ENCODE measurements around the gene KNSTRN. TPM values are rescaled to one million over a fixed set of nuclear protein-coding genes. Genes with fewer than 3 reads are reported as not detected.

Gene KNSTRN
- total RNA-seq, 1 donor from 2014 or later, result 15.7 TPM

DNA sequence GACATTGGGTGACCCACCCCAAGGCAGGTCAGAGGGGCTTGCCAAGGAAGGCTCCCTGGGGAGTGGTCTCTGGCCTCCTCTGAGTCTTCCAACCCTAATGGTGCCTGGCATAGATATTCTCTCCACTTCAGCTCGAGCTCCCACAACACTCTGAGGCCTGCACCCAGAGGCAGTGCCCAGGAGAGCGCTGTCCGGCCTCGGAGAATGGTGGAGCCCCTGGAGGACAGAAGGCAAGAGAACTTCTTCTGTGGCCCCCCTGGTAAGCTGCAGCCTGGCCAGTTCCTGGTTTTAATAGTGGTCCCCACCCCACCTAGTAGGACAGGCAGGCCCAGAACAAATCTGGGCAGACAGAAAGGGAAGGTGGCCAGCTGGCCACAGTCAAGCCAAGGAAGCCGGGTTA, 17.5 kb upstream of the KNSTRN start:
- H3K4me3 ChIP-seq (ENCODE audit: low read length in 3 of 3), result no peak overlapping the region
- H3K9ac ChIP-seq (ENCODE audit: low read depth in 1 of 3, low read length in 3 of 3), result no peak overlapping the region
- H3K27me3 ChIP-seq (ENCODE audit: control insufficient read depth in 3 of 3, insufficient read depth in 3 of 3, low read length in 3 of 3), result no peaks in the 10 kb centered on the region
- H3K4me1 ChIP-seq (ENCODE audit: control insufficient read depth in 3 of 3, insufficient read depth in 3 of 3, low read length in 3 of 3), result peaks cover 19 to 33% (median 32%) of the 10 kb centered on the region in 3 donors
- H3K27ac ChIP-seq (ENCODE audit: low read depth, low read length), result no peak overlapping the region
- H3K9me3 ChIP-seq (ENCODE audit: control insufficient read depth in 3 of 3, low read length in 3 of 3), result no peaks in the 10 kb centered on the region
- H3K36me3 ChIP-seq (ENCODE audit: control insufficient read depth in 3 of 3, insufficient read depth in 3 of 3, low read length in 3 of 3), result no peaks in the 10 kb centered on the region

- Histone ChIP-seq H3K4me1 (ENCODE audit: control insufficient read depth in 3 of 3, insufficient read depth in 3 of 3, low read length in 3 of 3) (peaks cover 19 to 33% (median 32%) of the 10 kb centered on the region in 3 donors), H3K27me3 (ENCODE audit: control insufficient read depth in 3 of 3, insufficient read depth in 3 of 3, low read length in 3 of 3) (no peaks in the 10 kb centered on the region), H3K4me3 (ENCODE audit: low read length in 3 of 3) (no peak overlapping the region), H3K36me3 (ENCODE audit: control insufficient read depth in 3 of 3, insufficient read depth in 3 of 3, low read length in 3 of 3) (no peaks in the 10 kb centered on the region), H3K9me3 (ENCODE audit: control insufficient read depth in 3 of 3, low read length in 3 of 3) (no peaks in the 10 kb centered on the region), H3K9ac (ENCODE audit: low read depth in 1 of 3, low read length in 3 of 3) (no peak overlapping the region), H3K27ac (ENCODE audit: low read depth, low read length) (no peak overlapping the region)
Observed at GRCh38 chr15:40365624-40366456, 16.7 kb upstream of the KNSTRN start.

DNA sequence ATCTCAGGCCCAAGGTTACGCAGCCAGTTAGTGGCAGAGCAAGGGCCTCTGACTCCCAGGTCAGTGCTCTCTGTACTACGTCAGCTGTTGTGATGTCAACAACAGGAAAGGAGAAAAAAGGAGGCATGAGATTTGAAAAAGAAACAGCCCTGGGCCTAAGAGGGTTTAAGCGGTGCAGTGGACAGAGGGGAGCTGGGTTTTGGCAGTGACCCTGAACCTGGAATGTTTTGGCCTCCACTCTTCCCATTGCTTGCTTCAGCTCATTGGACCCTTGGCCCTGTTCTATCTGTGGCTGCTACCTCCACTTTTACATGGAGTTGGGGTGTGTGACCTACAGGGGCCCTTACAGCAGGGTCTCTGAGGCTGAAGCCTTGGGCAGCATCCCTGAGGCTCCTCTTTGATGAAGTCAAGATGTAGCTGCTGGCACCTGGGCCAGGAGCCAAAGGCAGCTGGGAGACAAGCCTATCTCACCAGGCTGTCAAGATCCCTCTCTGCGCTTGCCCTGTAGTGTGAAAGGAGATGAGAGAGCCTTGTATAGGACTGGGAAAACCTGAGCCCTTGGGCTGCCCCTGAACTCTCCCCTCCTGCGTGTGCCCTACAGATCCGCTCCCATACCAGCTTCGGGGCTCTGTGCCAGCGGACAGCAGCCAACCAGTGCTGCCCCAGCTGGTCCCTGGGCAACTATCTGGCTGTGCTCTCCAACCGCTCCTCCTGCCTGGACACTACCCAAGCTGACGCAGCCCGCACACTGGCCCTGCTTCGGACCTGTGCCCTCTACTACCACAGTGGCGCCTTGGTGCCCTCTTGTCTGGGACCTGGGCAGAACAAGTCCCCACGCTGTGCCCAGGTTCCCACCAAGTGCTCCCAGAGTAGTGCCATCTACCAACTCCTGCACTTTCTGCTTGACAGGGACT, 15.8 kb upstream of the KNSTRN start:
- peak overlapping the region in 2 of 3 donors; percentile 6 to 52 for H3K4me3 ChIP-seq (ENCODE audit: low read length in 3 of 3)
- peak overlapping the region in 1 of 3 donors; percentile 68 for H3K9ac ChIP-seq (ENCODE audit: low read depth in 1 of 3, low read length in 3 of 3)

DNA sequence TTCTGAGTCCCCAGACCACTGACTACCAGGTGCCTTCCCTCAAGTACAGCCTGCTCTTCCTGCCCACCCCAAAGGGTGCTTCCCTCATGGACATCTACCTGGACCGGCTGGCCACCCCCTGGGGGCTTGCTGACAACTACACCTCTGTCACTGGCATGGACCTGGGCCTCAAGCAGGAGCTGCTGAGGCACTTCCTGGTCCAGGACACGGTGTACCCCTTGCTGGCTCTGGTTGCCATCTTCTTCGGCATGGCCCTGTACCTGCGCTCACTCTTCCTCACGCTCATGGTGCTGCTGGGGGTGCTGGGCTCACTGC, 15.2 kb upstream of the KNSTRN start:
- Histone ChIP-seq H3K36me3 (ENCODE audit: control insufficient read depth in 3 of 3, insufficient read depth in 3 of 3, low read length in 3 of 3) (no peaks in the 10 kb centered on the region), H3K4me3 (ENCODE audit: low read length in 3 of 3) (peak overlapping the region; percentile 10 to 67 (median 52)), H3K27ac (ENCODE audit: low read depth, low read length) (peak overlapping the region; percentile 45), H3K27me3 (ENCODE audit: control insufficient read depth in 3 of 3, insufficient read depth in 3 of 3, low read length in 3 of 3) (no peaks in the 10 kb centered on the region), H3K9me3 (ENCODE audit: control insufficient read depth in 3 of 3, low read length in 3 of 3) (no peaks in the 10 kb centered on the region), H3K4me1 (ENCODE audit: control insufficient read depth in 3 of 3, insufficient read depth in 3 of 3, low read length in 3 of 3) (peaks cover 19 to 33% (median 32%) of the 10 kb centered on the region in 3 donors), H3K9ac (ENCODE audit: low read depth in 1 of 3, low read length in 3 of 3) (peak overlapping the region in 2 of 3 donors; percentile 27 to 68)

More for the DNA sequence above, 15.8 kb upstream of the KNSTRN start:
- H3K27me3 ChIP-seq (ENCODE audit: control insufficient read depth in 3 of 3, insufficient read depth in 3 of 3, low read length in 3 of 3), result no peaks in the 10 kb centered on the region
- H3K9me3 ChIP-seq (ENCODE audit: control insufficient read depth in 3 of 3, low read length in 3 of 3), result no peaks in the 10 kb centered on the region
- peak overlapping the region; percentile 45 for H3K27ac ChIP-seq (ENCODE audit: low read depth, low read length)
- H3K36me3 ChIP-seq (ENCODE audit: control insufficient read depth in 3 of 3, insufficient read depth in 3 of 3, low read length in 3 of 3), result no peaks in the 10 kb centered on the region
- H3K4me1 ChIP-seq (ENCODE audit: control insufficient read depth in 3 of 3, insufficient read depth in 3 of 3, low read length in 3 of 3), result peaks cover 19 to 33% (median 32%) of the 10 kb centered on the region in 3 donors

GRCh38 chr15:40367686-40368611, 14.6 kb upstream of the KNSTRN start:
- peak overlapping the region; percentile 10 to 67 (median 52) for H3K4me3 ChIP-seq (ENCODE audit: low read length in 3 of 3)
- H3K36me3 ChIP-seq (ENCODE audit: control insufficient read depth in 3 of 3, insufficient read depth in 3 of 3, low read length in 3 of 3), result no peaks in the 10 kb centered on the region
- H3K27me3 ChIP-seq (ENCODE audit: control insufficient read depth in 3 of 3, insufficient read depth in 3 of 3, low read length in 3 of 3), result no peaks in the 10 kb centered on the region
- peak overlapping the region; percentile 45 for H3K27ac ChIP-seq (ENCODE audit: low read depth, low read length)
- H3K4me1 ChIP-seq (ENCODE audit: control insufficient read depth in 3 of 3, insufficient read depth in 3 of 3, low read length in 3 of 3), result peaks cover 19 to 33% (median 32%) of the 10 kb centered on the region in 3 donors
- H3K9ac ChIP-seq (ENCODE audit: low read depth in 1 of 3, low read length in 3 of 3), result peak overlapping the region in 2 of 3 donors; percentile 12 to 68
- H3K9me3 ChIP-seq (ENCODE audit: control insufficient read depth in 3 of 3, low read length in 3 of 3), result no peaks in the 10 kb centered on the region

DNA sequence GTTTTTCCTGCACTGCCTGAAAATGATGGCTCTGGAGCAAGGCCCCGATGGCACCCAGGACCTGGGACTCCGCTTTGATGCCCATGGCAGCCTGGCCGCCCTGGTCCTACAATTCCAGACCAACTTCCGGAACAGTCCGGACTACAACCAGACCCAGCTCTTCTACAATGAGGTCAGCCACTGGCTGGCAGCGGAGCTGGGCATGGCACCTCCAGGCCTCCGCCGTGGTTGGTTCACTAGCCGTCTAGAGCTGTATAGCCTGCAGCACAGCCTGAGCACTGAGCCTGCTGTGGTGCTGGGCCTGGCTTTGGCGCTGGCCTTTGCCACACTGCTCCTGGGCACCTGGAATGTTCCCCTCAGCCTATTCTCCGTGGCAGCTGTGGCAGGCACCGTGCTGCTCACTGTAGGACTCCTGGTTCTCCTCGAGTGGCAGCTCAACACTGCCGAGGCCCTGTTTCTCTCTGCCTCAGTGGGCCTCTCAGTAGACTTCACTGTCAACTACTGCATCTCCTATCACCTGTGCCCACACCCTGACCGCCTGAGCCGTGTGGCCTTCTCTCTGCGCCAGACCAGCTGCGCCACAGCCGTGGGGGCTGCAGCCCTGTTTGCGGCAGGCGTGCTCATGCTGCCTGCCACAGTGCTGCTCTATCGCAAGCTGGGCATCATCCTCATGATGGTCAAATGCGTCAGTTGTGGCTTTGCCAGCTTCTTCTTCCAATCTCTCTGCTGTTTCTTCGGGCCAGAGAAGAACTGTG, 13.6 kb upstream of the KNSTRN start:
- Histone ChIP-seq H3K36me3 (ENCODE audit: control insufficient read depth in 3 of 3, insufficient read depth in 3 of 3, low read length in 3 of 3) (no peaks in the 10 kb centered on the region), H3K27me3 (ENCODE audit: control insufficient read depth in 3 of 3, insufficient read depth in 3 of 3, low read length in 3 of 3) (no peaks in the 10 kb centered on the region), H3K27ac (ENCODE audit: low read depth, low read length) (no peak overlapping the region), H3K9me3 (ENCODE audit: control insufficient read depth in 3 of 3, low read length in 3 of 3) (no peaks in the 10 kb centered on the region), H3K4me3 (ENCODE audit: low read length in 3 of 3) (peak overlapping the region in 1 of 3 donors; percentile 58), H3K4me1 (ENCODE audit: control insufficient read depth in 3 of 3, insufficient read depth in 3 of 3, low read length in 3 of 3) (peaks cover 19 to 33% (median 32%) of the 10 kb centered on the region in 3 donors), H3K9ac (ENCODE audit: low read depth in 1 of 3, low read length in 3 of 3) (no peak overlapping the region)

- Histone ChIP-seq H3K27ac (ENCODE audit: low read depth, low read length) (no peak overlapping the region), H3K36me3 (ENCODE audit: control insufficient read depth in 3 of 3, insufficient read depth in 3 of 3, low read length in 3 of 3) (no peaks in the 10 kb centered on the region), H3K4me1 (ENCODE audit: control insufficient read depth in 3 of 3, insufficient read depth in 3 of 3, low read length in 3 of 3) (peaks cover 19 to 33% (median 32%) of the 10 kb centered on the region in 3 donors), H3K9me3 (ENCODE audit: control insufficient read depth in 3 of 3, low read length in 3 of 3) (no peaks in the 10 kb centered on the region), H3K9ac (ENCODE audit: low read depth in 1 of 3, low read length in 3 of 3) (no peak overlapping the region), H3K4me3 (ENCODE audit: low read length in 3 of 3) (no peak overlapping the region), H3K27me3 (ENCODE audit: control insufficient read depth in 3 of 3, insufficient read depth in 3 of 3, low read length in 3 of 3) (no peaks in the 10 kb centered on the region)
Observed at GRCh38 chr15:40369474-40369869, 13.0 kb upstream of the KNSTRN start.

DNA sequence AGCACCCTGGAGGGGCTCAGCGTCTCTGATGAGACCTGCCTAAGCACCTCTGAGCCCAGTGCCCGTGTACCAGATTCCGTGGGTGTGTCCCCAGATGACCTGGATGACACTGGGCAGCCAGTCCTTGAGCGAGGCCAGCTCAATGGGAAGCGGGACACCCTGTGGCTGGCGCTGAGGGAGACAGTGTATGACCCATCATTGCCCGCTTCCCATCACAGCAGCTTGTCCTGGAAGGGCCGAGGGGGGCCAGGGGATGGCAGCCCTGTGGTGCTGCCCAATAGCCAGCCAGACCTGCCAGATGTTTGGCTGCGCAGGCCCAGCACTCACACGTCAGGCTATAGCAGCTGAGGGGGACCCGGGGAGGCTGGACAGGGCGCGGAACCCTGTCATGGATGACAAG, 12.6 kb upstream of the KNSTRN start:
- peaks cover 19 to 32% (median 31%) of the 10 kb centered on the region in 3 donors for H3K4me1 ChIP-seq (ENCODE audit: control insufficient read depth in 3 of 3, insufficient read depth in 3 of 3, low read length in 3 of 3)

DNA sequence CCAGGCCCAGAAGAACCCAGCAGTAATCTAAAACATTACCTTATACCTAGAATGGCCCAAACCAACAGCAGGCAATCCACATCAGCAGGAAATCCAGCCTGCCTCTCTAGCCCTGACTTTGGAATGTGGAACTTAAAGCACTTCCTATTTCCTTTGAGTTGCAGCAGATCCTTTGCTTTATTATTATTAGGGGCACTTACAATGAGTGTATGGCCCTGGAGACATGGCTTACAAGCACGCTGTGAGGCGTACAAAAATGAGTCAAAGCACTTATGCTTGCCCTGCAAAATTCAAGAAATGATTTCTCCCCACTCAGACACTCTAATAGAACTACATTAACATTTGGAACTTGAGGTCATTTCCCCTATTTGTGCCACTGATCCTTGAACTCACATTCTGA, 9.5 kb upstream of the KNSTRN start:
- Histone ChIP-seq H3K9ac (ENCODE audit: low read depth in 1 of 3, low read length in 3 of 3) (no peak overlapping the region), H3K27me3 (ENCODE audit: control insufficient read depth in 3 of 3, insufficient read depth in 3 of 3, low read length in 3 of 3) (no peaks in the 10 kb centered on the region), H3K4me1 (ENCODE audit: control insufficient read depth in 3 of 3, insufficient read depth in 3 of 3, low read length in 3 of 3) (peaks cover 3 to 5% (median 4%) of the 10 kb centered on the region in 3 donors), H3K27ac (ENCODE audit: low read depth, low read length) (no peak overlapping the region), H3K4me3 (ENCODE audit: low read length in 3 of 3) (no peak overlapping the region), H3K9me3 (ENCODE audit: control insufficient read depth in 3 of 3, low read length in 3 of 3) (no peaks in the 10 kb centered on the region), H3K36me3 (ENCODE audit: control insufficient read depth in 3 of 3, insufficient read depth in 3 of 3, low read length in 3 of 3) (no peaks in the 10 kb centered on the region)

More for the DNA sequence above, 12.6 kb upstream of the KNSTRN start:
- H3K27ac ChIP-seq (ENCODE audit: low read depth, low read length), result no peak overlapping the region
- H3K9me3 ChIP-seq (ENCODE audit: control insufficient read depth in 3 of 3, low read length in 3 of 3), result no peaks in the 10 kb centered on the region
- no peaks in the 10 kb centered on the region for H3K36me3 ChIP-seq (ENCODE audit: control insufficient read depth in 3 of 3, insufficient read depth in 3 of 3, low read length in 3 of 3)
- H3K27me3 ChIP-seq (ENCODE audit: control insufficient read depth in 3 of 3, insufficient read depth in 3 of 3, low read length in 3 of 3), result no peaks in the 10 kb centered on the region
- H3K4me3 ChIP-seq (ENCODE audit: low read length in 3 of 3), result no peak overlapping the region
- no peak overlapping the region for H3K9ac ChIP-seq (ENCODE audit: low read depth in 1 of 3, low read length in 3 of 3)

Measured in skeletal muscle tissue (tissue), 4 donors.